Measurements from ENCODE around the gene ADAMTS3. TPM values are rescaled to one million over a fixed set of nuclear protein-coding genes. Genes with fewer than 3 reads are reported as not detected.

ADAMTS3 gene
- total RNA-seq, 1 experiment from 2014 or later: 0.07 TPM

- BruUV-seq (replicated peaks): no TSS peak
- Mint-ChIP-seq H3K36me3 (ENCODE audit: insufficient read depth, unreplicated experiment) (no peaks in the 10 kb centered on the region), H3K4me1 (ENCODE audit: low read depth, unreplicated experiment) (no peaks in the 10 kb centered on the region), H3K27ac (ENCODE audit: unreplicated experiment) (no peak overlapping the region), H3K27me3 (ENCODE audit: unreplicated experiment) (no peaks in the 10 kb centered on the region), H3K4me3 (ENCODE audit: low read depth, unreplicated experiment) (no peak overlapping the region), H3K9me3 (ENCODE audit: low read depth, unreplicated experiment) (no peaks in the 10 kb centered on the region)
- CTCF ChIA-PET: no interaction called here
- no peak for TF ChIP-seq CTCF (IDR thresholded peaks at IDR 0.05; ENCODE audit: unreplicated experiment)
- intact Hi-C loops (cut with micrococcal nuclease; ENCODE audit: unreplicated experiment): no loop called here
- DNase-seq: peak; percentile 4
Measured at GRCh38 chr4:72525938-72526337, 43.1 kb downstream of the ADAMTS3 start.

- H3K4me1 Mint-ChIP-seq (ENCODE audit: low read depth, unreplicated experiment): no peaks in the 10 kb centered on the region
- no peak for DNase-seq
- no peak overlapping the region for H3K27ac Mint-ChIP-seq (ENCODE audit: unreplicated experiment)
- H3K27me3 Mint-ChIP-seq (ENCODE audit: unreplicated experiment): no peaks in the 10 kb centered on the region
- CTCF ChIA-PET: no interaction called here
- no TSS peak for BruUV-seq (replicated peaks)
- no peak overlapping the region for H3K4me3 Mint-ChIP-seq (ENCODE audit: low read depth, unreplicated experiment)
- TF ChIP-seq CTCF (IDR thresholded peaks at IDR 0.05; ENCODE audit: unreplicated experiment): no peak
- H3K9me3 Mint-ChIP-seq (ENCODE audit: low read depth, unreplicated experiment): no peaks in the 10 kb centered on the region
- no peaks in the 10 kb centered on the region for H3K36me3 Mint-ChIP-seq (ENCODE audit: insufficient read depth, unreplicated experiment)
- intact Hi-C loops (cut with micrococcal nuclease; ENCODE audit: unreplicated experiment): no loop called here
Measured at GRCh38 chr4:72522440-72522839, 46.6 kb downstream of the ADAMTS3 start.

GRCh38 chr4:72513227-72513626 is 55.8 kb downstream of the ADAMTS3 start:
- H3K27ac Mint-ChIP-seq (ENCODE audit: unreplicated experiment): no peak overlapping the region
- no peak for DNase-seq
- intact Hi-C loops (cut with micrococcal nuclease; ENCODE audit: unreplicated experiment): no loop called here
- TF ChIP-seq CTCF (IDR thresholded peaks at IDR 0.05; ENCODE audit: unreplicated experiment): no peak
- H3K9me3 Mint-ChIP-seq (ENCODE audit: low read depth, unreplicated experiment): no peaks in the 10 kb centered on the region
- H3K4me3 Mint-ChIP-seq (ENCODE audit: low read depth, unreplicated experiment): no peak overlapping the region
- H3K36me3 Mint-ChIP-seq (ENCODE audit: insufficient read depth, unreplicated experiment): no peaks in the 10 kb centered on the region
- H3K27me3 Mint-ChIP-seq (ENCODE audit: unreplicated experiment): no peaks in the 10 kb centered on the region
- no TSS peak for BruUV-seq (replicated peaks)
- H3K4me1 Mint-ChIP-seq (ENCODE audit: low read depth, unreplicated experiment): no peaks in the 10 kb centered on the region
- CTCF ChIA-PET: no interaction called here

- CTCF ChIA-PET: no interaction called here
- H3K27me3 Mint-ChIP-seq (ENCODE audit: unreplicated experiment): peaks cover 13% of the 10 kb centered on the region
- TF ChIP-seq CTCF (IDR thresholded peaks at IDR 0.05; ENCODE audit: unreplicated experiment): no peak
- H3K9me3 Mint-ChIP-seq (ENCODE audit: low read depth, unreplicated experiment): no peaks in the 10 kb centered on the region
- H3K4me1 Mint-ChIP-seq (ENCODE audit: low read depth, unreplicated experiment): no peaks in the 10 kb centered on the region
- H3K4me3 Mint-ChIP-seq (ENCODE audit: low read depth, unreplicated experiment): no peak overlapping the region
- no peak for DNase-seq
- H3K36me3 Mint-ChIP-seq (ENCODE audit: insufficient read depth, unreplicated experiment): no peaks in the 10 kb centered on the region
- H3K27ac Mint-ChIP-seq (ENCODE audit: unreplicated experiment): no peak overlapping the region
- intact Hi-C loops (cut with micrococcal nuclease; ENCODE audit: unreplicated experiment): no loop called here
- BruUV-seq (replicated peaks): no TSS peak
Measured at GRCh38 chr4:72507860-72508419, 61.1 kb downstream of the ADAMTS3 start.

All from Calu3 (cell line).